GM19193 (cell line): ENCODE measurements around the gene FOXM1.
A peak's percentile ranks its signal among the peaks of the same experiment; 100 is the strongest.

Experiments
- POLR2A ChIP-seq: IDR thresholded peaks from 4 replicates; pipeline ENCODE4 v1.6.1; 2011; ENCODE audit not compliant: insufficient read depth, insufficient read length; ENCODE audit errors: extremely low read depth

FOXM1 gene

GRCh38 chr12:2833810-2834209 lies 43.2 kb downstream of the FOXM1 start:
- no peak for TF ChIP-seq POLR2A

- no peak for TF ChIP-seq POLR2A
These were observed 43.6 kb downstream of the FOXM1 start for GRCh38 chr12:2833327-2833726.

- TF ChIP-seq POLR2A, result no peak
These were observed 44.3 kb downstream of the FOXM1 start for GRCh38 chr12:2832550-2833127.

GRCh38 chr12:2829275-2829674 lies 47.7 kb downstream of the FOXM1 start:
- TF ChIP-seq POLR2A, result no peak

- no peak for TF ChIP-seq POLR2A
These were observed 50.1 kb downstream of the FOXM1 start for GRCh38 chr12:2826721-2827515.

- no peak for TF ChIP-seq POLR2A
These were observed 50.9 kb downstream of the FOXM1 start for GRCh38 chr12:2826036-2826435.

GRCh38 chr12:2825132-2825531 lies 51.8 kb downstream of the FOXM1 start:
- TF ChIP-seq POLR2A, result no peak

GRCh38 chr12:2824541-2824940 lies 52.4 kb downstream of the FOXM1 start:
- no peak for TF ChIP-seq POLR2A

- no peak for TF ChIP-seq POLR2A
These were observed 53.5 kb downstream of the FOXM1 start for GRCh38 chr12:2823483-2823882.

GRCh38 chr12:2820432-2820831 lies 56.5 kb downstream of the FOXM1 start:
- TF ChIP-seq POLR2A, result no peak

- TF ChIP-seq POLR2A, result no peak
These were observed 57.2 kb downstream of the FOXM1 start for GRCh38 chr12:2819810-2820209.

GRCh38 chr12:2813214-2814185 lies 63.5 kb downstream of the FOXM1 start:
- TF ChIP-seq POLR2A, result no peak

GRCh38 chr12:2812290-2813213 lies 64.4 kb downstream of the FOXM1 start, which contains the start of gene ITFG2:
ITFG2 (plus strand) TSS chr12:2812668; CDS start chr12:2812761, 93 bp downstream.
- peak; percentile 99 for TF ChIP-seq POLR2A

GRCh38 chr12:2811801-2812200 lies 65.2 kb downstream of the FOXM1 start:
- no peak for TF ChIP-seq POLR2A
